HG02970 (cell line): ENCODE measurements around the gene BLVRB.
"Not testable (repeated sequence)": the region's sequence is repeated elsewhere in the genome, so short reads cannot be mapped to it uniquely, and the experiment has no call there.

Experiments used
- ATAC-seq: cut with Tn5 transposase; IDR thresholded peaks from one replicate; pipeline ENCODE4 v1.9.1; 2021; ENCODE audit warnings: mild to moderate bottlenecking, moderate library complexity, moderate number of reproducible peaks; ENCODE audit not compliant: unreplicated experiment, low FRiP score

The BLVRB gene

GRCh38 chr19:40453151-40453735, 12.3 kb downstream of the BLVRB start:
- no peak for ATAC-seq

- no peak for ATAC-seq
Measured at GRCh38 chr19:40452016-40452415, 13.5 kb downstream of the BLVRB start.

GRCh38 chr19:40450664-40451063, 14.9 kb downstream of the BLVRB start:
- ATAC-seq = no peak

GRCh38 chr19:40449506-40449905, 16.0 kb downstream of the BLVRB start:
- no peak for ATAC-seq

- no peak for ATAC-seq
Measured at GRCh38 chr19:40446263-40446784, 19.2 kb downstream of the BLVRB start.

GRCh38 chr19:40445780-40446262, 19.7 kb downstream of the BLVRB start:
- no peak for ATAC-seq

GRCh38 chr19:40444825-40445312, 20.7 kb downstream of the BLVRB start:
- ATAC-seq = no peak

GRCh38 chr19:40444000-40444824, 21.3 kb downstream of the BLVRB start, which contains the start of gene SERTAD3:
SERTAD3 (minus strand) TSS chr19:40444335; CDS start chr19:40442080, 2,255 bp downstream.
- peak; percentile 68 for ATAC-seq

GRCh38 chr19:40443131-40443999, 22.2 kb downstream of the BLVRB start:
- ATAC-seq = peak; percentile 67

- ATAC-seq = no peak
Measured at GRCh38 chr19:40442328-40443130, 23.0 kb downstream of the BLVRB start.

- no peak for ATAC-seq
Measured at GRCh38 chr19:40441719-40442253, 23.8 kb downstream of the BLVRB start.

- ATAC-seq = no peak
Measured at GRCh38 chr19:40438284-40438683, 27.3 kb downstream of the BLVRB start.

- ATAC-seq = no peak
Measured at GRCh38 chr19:40433391-40434216, 31.9 kb downstream of the BLVRB start.

GRCh38 chr19:40432760-40433159, 32.8 kb downstream of the BLVRB start:
- ATAC-seq = not testable (repeated sequence)

GRCh38 chr19:40431698-40432097, 33.8 kb downstream of the BLVRB start:
- ATAC-seq = no peak

GRCh38 chr19:40430242-40430641, 35.3 kb downstream of the BLVRB start:
- ATAC-seq = not testable (repeated sequence)

- not testable (repeated sequence) for ATAC-seq
Measured at GRCh38 chr19:40428197-40428596, 37.3 kb downstream of the BLVRB start.
